Fibroblast of lung (primary cell): ENCODE data around the gene NUP62.
"Not testable (repeated sequence)": the region's sequence is repeated elsewhere in the genome, so short reads cannot be mapped to it uniquely, and the experiment has no call there.

Experiments used
- CTCF ChIP-seq, 2 donors: IDR thresholded peaks in 1 of 2; conservative IDR thresholded peaks in 1 of 2; 1 replicate in 1 of 2; 2 replicates in 1 of 2; pipeline ENCODE4 v1.5.1; 2011 to 2012; ENCODE audit warnings: low read length in 2 of 2, control low read depth in 1 of 2, inconsistent platforms in 1 of 2, low read depth in 1 of 2, mild to moderate bottlenecking in 1 of 2
- EZH2 ChIP-seq: IDR thresholded peaks from 2 replicates; pipeline ENCODE4 v1.5.1; 2012; ENCODE audit warnings: low read length, control low read depth, mild to moderate bottlenecking; ENCODE audit errors: missing control alignments

- not testable (repeated sequence) for TF ChIP-seq CTCF (conservative IDR thresholded peaks at IDR 0.05 in 1 of 2, IDR thresholded peaks at IDR 0.05 in 1 of 2; ENCODE audit: low read depth in 1 of 2, low read length in 2 of 2); EZH2
These were observed 29.3 kb upstream of the NUP62 start for GRCh38 chr19:49958596-49958995.
